MM.1S (cell line): ENCODE measurements around the gene TPD52L1.

ENCODE experiments used
- DNase-seq: peaks from one replicate; pipeline ENCODE4 v3.0.0-alpha.2; 2015
- H2AFZ ChIP-seq: fragments of 300-600 bp; sonication (generic); 2 replicates; pipeline ENCODE4 v1.6.0; 2016; ENCODE audit warnings: antibody characterized with exemption, low read length
- H3F3A ChIP-seq: fragments of 300-600 bp; sonication (generic); 2 replicates; pipeline ENCODE4 v1.6.1; 2016; ENCODE audit warnings: mild to moderate bottlenecking, antibody characterized with exemption, low read length, moderate library complexity, mixed read lengths; ENCODE audit not compliant: insufficient read depth
- H3K27ac ChIP-seq: fragments of 300-600 bp; sonication (generic); 2 replicates; pipeline ENCODE4 v1.5.1; 2016; ENCODE audit warnings: mild to moderate bottlenecking, low read length
- H3K27me3 ChIP-seq: fragments of 300-600 bp; sonication (generic); replicated peaks from 2 replicates; pipeline ENCODE4 v1.6.0; 2016; ENCODE audit warnings: low read length; ENCODE audit not compliant: insufficient read depth
- H3K36me3 ChIP-seq: fragments of 300-600 bp; sonication (generic); replicated peaks from 2 replicates; pipeline ENCODE4 v1.6.1; 2016; ENCODE audit warnings: mild to moderate bottlenecking, low read length, mixed read lengths; ENCODE audit not compliant: insufficient read depth
- H3K4me1 ChIP-seq: fragments of 300-600 bp; sonication (generic); 2 replicates; pipeline ENCODE4 v1.6.1; 2016; ENCODE audit warnings: low read length, mixed read lengths
- H3K4me2 ChIP-seq: fragments of 300-600 bp; sonication (generic); 2 replicates; pipeline ENCODE4 v1.6.0; 2016; ENCODE audit warnings: low read depth, low read length
- H3K4me3 ChIP-seq: fragments of 300-600 bp; sonication (generic); 2 replicates; pipeline ENCODE4 v1.5.1; 2016; ENCODE audit warnings: low read length, mixed read lengths
- H3K79me2 ChIP-seq: fragments of 300-600 bp; sonication (generic); 2 replicates; pipeline ENCODE4 v1.6.1; 2016; ENCODE audit warnings: mixed run types, low read length, mixed read lengths
- H3K9ac ChIP-seq: fragments of 300-600 bp; sonication (generic); 2 replicates; pipeline ENCODE4 v1.6.1; 2016; ENCODE audit warnings: low read length, mixed read lengths
- H3K9me2 ChIP-seq: fragments of 300-600 bp; sonication (generic); replicated peaks from 2 replicates; pipeline ENCODE4 v1.6.1; 2016; ENCODE audit warnings: mild to moderate bottlenecking, low read length, mixed read lengths; ENCODE audit not compliant: insufficient read depth
- H3K9me3 ChIP-seq: fragments of 300-600 bp; sonication (generic); replicated peaks from 2 replicates; pipeline ENCODE4 v1.6.1; 2016; ENCODE audit warnings: mild to moderate bottlenecking, low read length, mixed read lengths; ENCODE audit not compliant: insufficient read depth
- H4K20me1 ChIP-seq: fragments of 300-600 bp; sonication (generic); 2 replicates; pipeline ENCODE4 v1.6.1; 2016; ENCODE audit warnings: mild to moderate bottlenecking, low read length, moderate library complexity, mixed read lengths; ENCODE audit not compliant: insufficient read depth
- CTCF ChIP-seq: fragments of 300-600 bp; sonication (generic); IDR thresholded peaks from 2 replicates; pipeline ENCODE4 v1.5.1; 2016; ENCODE audit warnings: antibody characterized with exemption, low read length, mixed read lengths
- EZH2 ChIP-seq: fragments of 300-600 bp; sonication (generic); optimal IDR thresholded peaks from 2 replicates; pipeline ENCODE3; 2017; ENCODE audit warnings: low read depth, mild to moderate bottlenecking, antibody characterized with exemption, low read length, mixed read lengths
- EZH2phosphoT487 ChIP-seq: fragments of 300-600 bp; sonication (generic); IDR thresholded peaks from 2 replicates; pipeline ENCODE4 v1.6.1; 2018; ENCODE audit warnings: antibody characterized with exemption, low read length

Gene TPD52L1

GRCh38 chr6:125217369-125217768 lies 63.8 kb downstream of the TPD52L1 start:
- Histone ChIP-seq H3K9me2 (no peaks in the 10 kb centered on the region), H3K27ac (no peak overlapping the region), H2AFZ (no peak overlapping the region), H3K4me1 (no peaks in the 10 kb centered on the region), H3K9me3 (no peaks in the 10 kb centered on the region), H3K4me2 (no peak overlapping the region), H3K9ac (no peak overlapping the region), H3K36me3 (no peaks in the 10 kb centered on the region), H3K79me2 (no peaks in the 10 kb centered on the region), H3F3A (no peaks in the 10 kb centered on the region), H3K4me3 (no peak overlapping the region), H4K20me1 (no peaks in the 10 kb centered on the region), H3K27me3 (no peaks in the 10 kb centered on the region)
- DNase-seq: no peak
- no peak for TF ChIP-seq CTCF
- no peak for TF ChIP-seq EZH2phosphoT487
- TF ChIP-seq EZH2: no peak

GRCh38 chr6:125217992-125218391 lies 64.4 kb downstream of the TPD52L1 start:
- Histone ChIP-seq H3K36me3 (no peaks in the 10 kb centered on the region), H3F3A (no peaks in the 10 kb centered on the region), H3K4me1 (no peaks in the 10 kb centered on the region), H3K27me3 (no peaks in the 10 kb centered on the region), H4K20me1 (no peaks in the 10 kb centered on the region), H3K9me3 (no peaks in the 10 kb centered on the region), H3K27ac (no peak overlapping the region), H3K9me2 (no peaks in the 10 kb centered on the region), H2AFZ (no peak overlapping the region), H3K4me3 (no peak overlapping the region), H3K9ac (no peak overlapping the region), H3K4me2 (no peak overlapping the region), H3K79me2 (no peaks in the 10 kb centered on the region)
- DNase-seq: no peak
- TF ChIP-seq CTCF (no peak), EZH2 (no peak), EZH2phosphoT487 (no peak)

- Histone ChIP-seq H3K4me2 (no peak overlapping the region), H3K9ac (no peak overlapping the region), H2AFZ (no peak overlapping the region), H3K27ac (no peak overlapping the region), H3K36me3 (no peaks in the 10 kb centered on the region), H3K4me3 (no peak overlapping the region), H3K4me1 (no peaks in the 10 kb centered on the region), H3K9me2 (no peaks in the 10 kb centered on the region), H3F3A (no peaks in the 10 kb centered on the region), H4K20me1 (no peaks in the 10 kb centered on the region), H3K9me3 (no peaks in the 10 kb centered on the region), H3K27me3 (no peaks in the 10 kb centered on the region), H3K79me2 (no peaks in the 10 kb centered on the region)
- no peak for TF ChIP-seq CTCF
- TF ChIP-seq EZH2: no peak
- no peak for TF ChIP-seq EZH2phosphoT487
- DNase-seq: no peak
Measured at GRCh38 chr6:125219361-125219895, 65.9 kb downstream of the TPD52L1 start.
